Measurements from ENCODE around the gene CST5.
"Not testable (repeated sequence)": the region's sequence is repeated elsewhere in the genome, so short reads cannot be mapped to it uniquely, and the experiment has no call there.

CST5 gene

GRCh38 chr20:23889775-23890187, 10.2 kb upstream of the CST5 start:
- peak; percentile 86 for DNase-seq (ENCODE audit: low spot score)

DNA sequence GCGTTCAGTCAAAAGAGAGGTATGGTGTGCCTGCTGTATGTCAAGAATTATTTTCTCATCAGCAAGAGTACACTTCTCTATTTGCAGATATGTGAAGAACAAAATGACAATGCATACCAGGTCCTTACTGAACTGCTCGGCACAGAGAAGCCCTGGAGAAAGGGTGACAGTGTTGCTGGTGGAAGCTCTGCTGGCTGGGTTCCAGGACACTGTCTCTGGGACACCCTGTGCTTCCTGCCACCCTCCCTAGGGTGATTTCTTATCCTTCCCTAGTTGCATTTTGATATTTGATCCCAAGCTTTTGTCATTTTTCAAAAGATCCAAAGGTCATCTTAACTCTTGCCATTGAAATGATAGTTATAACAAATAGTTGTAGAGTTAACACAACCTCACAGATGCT, 8.3 kb upstream of the CST5 start:
- DNase-seq (ENCODE audit: low spot score), result no peak

DNA sequence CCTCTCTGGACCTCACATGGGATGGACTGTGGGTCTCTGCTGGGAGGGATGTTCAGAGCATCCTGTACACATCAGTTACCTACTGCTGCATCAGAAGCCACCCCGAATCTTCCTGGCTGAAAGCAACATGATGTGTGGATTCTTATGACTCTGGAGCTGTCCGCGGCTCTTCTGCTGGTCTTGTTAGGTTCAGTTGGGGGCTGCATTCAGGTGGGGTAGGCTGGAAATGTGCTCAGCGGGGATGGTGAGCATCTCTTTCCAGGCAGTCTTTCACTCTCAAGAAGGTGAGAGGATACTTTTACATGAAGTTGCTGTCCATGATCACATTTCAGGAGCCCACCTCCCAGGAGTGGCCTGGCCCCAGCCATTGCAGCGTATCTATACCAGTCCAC, 5.2 kb upstream of the CST5 start:
- no peak for DNase-seq (ENCODE audit: low spot score)

DNA sequence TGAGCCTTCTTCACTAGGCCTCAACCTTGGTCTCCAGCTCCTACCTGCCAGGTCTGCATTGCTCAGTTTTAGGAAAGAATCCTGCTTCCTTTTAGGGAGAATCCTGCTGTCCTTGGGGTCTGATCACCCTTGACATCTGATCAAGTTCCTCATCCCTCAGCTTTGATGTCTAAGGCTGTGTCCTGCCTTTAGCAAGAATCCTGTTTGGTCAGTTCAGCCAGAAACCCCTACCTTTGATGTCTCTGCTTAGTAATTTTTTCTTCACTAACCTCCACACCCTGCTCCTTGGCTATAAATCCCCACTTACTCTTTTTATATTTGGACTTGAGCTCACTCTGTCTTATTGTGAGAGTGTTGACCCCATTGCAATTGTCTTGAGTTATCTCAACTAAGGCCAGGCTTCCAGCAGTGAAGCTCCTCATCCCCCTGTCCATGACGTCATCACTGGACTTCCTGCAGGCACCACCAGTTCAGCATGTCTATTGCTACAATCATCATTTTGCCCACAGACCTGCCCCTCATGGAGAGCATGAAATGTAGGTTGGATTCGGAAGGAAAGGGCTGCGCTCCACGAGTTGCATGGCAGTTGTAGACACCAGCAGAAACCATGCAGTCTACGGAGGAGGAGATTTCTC, 4.7 kb upstream of the CST5 start:
- DNase-seq (ENCODE audit: low spot score), result no peak

GRCh38 chr20:23881371-23881770, 1.8 kb upstream of the CST5 start:
- peak; percentile 90 for DNase-seq (ENCODE audit: low spot score)

GRCh38 chr20:23880417-23880816, 869 bp upstream of the CST5 start:
- peak; percentile 44 for DNase-seq (ENCODE audit: low spot score)

GRCh38 chr20:23879811-23880374, 345 bp upstream of the CST5 start:
- peak; percentile 98 for DNase-seq (ENCODE audit: low spot score)

- no peak for DNase-seq (ENCODE audit: low spot score)
Observed at GRCh38 chr20:23878787-23879186, 761 bp downstream of the CST5 start.

- DNase-seq (ENCODE audit: low spot score), result not testable (repeated sequence)
Observed at GRCh38 chr20:23878016-23878542, 1.5 kb downstream of the CST5 start.

- DNase-seq (ENCODE audit: low spot score), result peak; percentile 47
Observed at GRCh38 chr20:23877524-23877923, 2.0 kb downstream of the CST5 start.

- DNase-seq (ENCODE audit: low spot score), result no peak
Observed at GRCh38 chr20:23875606-23876237, 3.8 kb downstream of the CST5 start.

DNA sequence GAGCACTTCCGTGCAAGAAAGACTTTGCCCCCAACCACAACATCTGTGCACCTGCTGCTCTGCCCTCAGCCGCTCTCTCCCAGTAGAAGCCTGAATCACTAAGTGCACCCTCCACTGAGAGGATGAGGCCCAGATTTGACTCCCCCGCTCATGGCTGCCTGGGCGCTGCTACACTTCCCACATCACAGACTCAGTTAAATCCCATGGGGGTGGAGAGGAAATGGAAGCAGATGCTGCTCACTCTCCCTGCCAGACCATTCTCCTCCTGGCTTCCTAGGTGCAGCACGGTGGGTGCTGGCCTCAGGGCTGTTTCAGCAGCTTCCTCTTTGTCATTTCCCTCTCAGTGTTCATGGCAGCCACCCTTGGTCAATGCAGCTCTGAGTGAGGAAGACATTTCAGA, 4.8 kb downstream of the CST5 start:
- peak; percentile 91 for DNase-seq (ENCODE audit: low spot score)

DNA sequence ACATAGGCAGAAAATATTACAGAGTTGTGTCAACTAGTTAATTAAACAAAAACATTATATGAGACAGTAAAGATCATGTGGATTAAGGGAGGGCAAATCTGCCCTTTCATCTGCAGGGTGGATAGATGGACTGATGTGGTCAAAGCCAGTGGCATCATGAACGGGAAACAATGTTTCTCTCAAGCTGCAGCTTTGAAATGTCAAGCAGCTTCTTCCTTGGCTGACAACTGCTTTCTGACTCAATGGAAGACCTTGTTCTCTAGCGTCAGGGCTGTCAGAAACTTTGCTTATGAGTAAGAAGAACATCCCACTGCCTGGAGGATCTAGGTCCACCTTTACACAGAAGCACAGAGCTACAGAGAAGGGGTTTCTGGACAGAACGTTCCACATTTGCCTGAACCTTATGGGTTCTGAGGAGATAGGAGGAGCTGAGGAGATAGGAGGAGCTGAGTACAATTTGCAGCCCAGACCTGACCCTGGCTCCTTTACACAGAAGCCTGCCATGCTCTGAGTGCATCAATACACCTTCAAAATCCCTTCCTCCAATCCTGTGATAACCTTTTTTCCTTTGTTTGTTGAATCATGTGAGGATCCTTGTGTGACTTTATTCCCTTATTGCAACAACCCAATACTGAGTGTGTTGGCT, 6.1 kb downstream of the CST5 start:
- peak; percentile 44 for DNase-seq (ENCODE audit: low spot score)

DNA sequence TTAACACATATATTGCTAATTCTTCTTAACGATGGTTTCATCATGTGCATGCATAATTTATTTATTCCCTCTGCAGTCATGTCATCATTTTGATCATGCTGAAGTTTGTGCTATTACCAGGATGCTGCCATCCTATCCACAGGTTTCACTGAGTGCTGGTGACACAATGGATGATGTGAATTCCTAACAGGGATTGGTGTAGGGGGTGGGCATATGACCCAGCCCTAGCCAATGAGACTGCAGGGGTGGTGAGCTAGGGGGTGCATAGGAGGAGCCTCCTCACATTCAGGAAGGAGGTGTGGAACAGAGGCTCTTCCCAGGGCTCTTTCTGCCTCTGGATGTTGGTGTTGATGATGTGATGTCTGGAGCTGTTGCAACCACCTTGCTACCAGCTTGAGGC, 7.5 kb downstream of the CST5 start:
- no peak for DNase-seq (ENCODE audit: low spot score)

DNA sequence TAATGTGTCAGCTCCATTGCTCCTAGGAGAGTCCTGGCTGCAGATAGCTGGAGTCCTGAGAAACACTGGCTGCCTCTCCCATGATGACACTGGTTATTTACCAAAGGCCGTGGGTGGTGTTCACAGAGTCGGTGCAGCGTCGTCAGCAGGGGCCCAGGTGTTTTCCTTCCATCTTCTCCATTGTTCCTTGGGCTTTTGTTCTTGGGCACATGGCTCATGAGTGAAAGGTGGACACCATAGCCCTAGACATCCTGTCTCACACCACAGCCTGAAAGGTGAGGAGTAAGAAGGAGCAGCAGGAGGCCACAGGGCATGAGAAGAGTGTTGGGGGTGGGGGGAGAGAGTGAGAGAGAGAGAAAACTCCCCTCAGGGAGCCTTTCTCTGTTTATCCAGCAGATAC, 9.1 kb downstream of the CST5 start:
- no peak for DNase-seq (ENCODE audit: low spot score)

- DNase-seq (ENCODE audit: low spot score), result no peak
Observed at GRCh38 chr20:23869520-23869919, 10.0 kb downstream of the CST5 start.

- DNase-seq (ENCODE audit: low spot score), result no peak
Observed at GRCh38 chr20:23868321-23868720, 11.2 kb downstream of the CST5 start.

- DNase-seq (ENCODE audit: low spot score), result no peak
Observed at GRCh38 chr20:23867152-23867776, 12.3 kb downstream of the CST5 start.

DNA sequence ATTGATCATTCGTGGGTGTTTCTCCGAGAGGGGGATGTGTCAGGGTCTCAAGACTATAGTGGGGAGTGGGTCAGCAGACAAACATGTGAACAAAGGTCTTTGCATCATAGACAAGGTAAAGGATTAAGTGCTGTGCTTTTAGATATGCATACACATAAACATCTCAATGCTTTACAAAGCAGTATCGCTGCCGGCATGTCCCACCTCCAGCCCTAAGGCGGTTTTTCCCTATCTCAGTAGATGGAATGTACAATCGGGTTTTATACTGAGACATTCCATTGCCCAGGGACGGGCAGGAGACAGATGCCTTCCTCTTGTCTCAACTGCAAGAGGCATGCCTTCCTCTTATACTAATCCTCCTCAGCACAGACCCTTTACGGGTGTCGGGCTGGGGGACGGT, 18.8 kb downstream of the CST5 start:
- DNase-seq (ENCODE audit: low spot score), result not testable (repeated sequence)

GRCh38 chr20:23857962-23858595, 21.5 kb downstream of the CST5 start:
- no peak for DNase-seq (ENCODE audit: low spot score)

GRCh38 chr20:23856736-23857135, 22.8 kb downstream of the CST5 start:
- DNase-seq (ENCODE audit: low spot score), result no peak

GRCh38 chr20:23856226-23856625, 23.3 kb downstream of the CST5 start:
- no peak for DNase-seq (ENCODE audit: low spot score)
